ENCODE results near the gene ZBTB5. TPM values are rescaled to one million over a fixed set of nuclear protein-coding genes. Genes with fewer than 3 reads are reported as not detected.

Gene ZBTB5
- total and polyA plus RNA-seq, 4 donors = 2.4 to 9.4 (median 6.5) TPM

DNA sequence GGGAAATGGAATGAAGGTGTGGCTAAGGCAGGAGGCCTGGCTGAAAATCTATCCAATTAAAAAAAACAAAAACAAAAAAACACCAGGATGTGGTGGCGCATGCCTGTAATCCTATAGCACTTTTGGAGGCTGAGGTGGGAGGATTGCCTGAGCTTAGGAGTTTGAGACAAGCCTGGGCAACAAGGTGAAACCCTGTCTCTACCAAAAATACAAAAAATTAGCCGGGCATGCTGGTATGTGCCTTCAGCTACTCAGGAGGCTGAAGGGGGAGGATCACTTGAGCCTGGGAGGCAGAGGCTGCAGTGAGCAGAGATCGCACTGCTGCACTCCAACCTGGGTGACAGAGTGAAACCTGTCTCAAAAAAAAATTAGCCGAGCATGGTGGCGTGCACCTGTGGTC is 21.7 kb downstream of the ZBTB5 start:
- WGBS = 98% methylated on average over 5 of the region's 5 CpGs
- no peak overlapping the region for H3K4me3 ChIP-seq (ENCODE audit: low read depth in 1 of 3, low read length in 3 of 3)
- DNase-seq (ENCODE audit: low spot score) = no peak
- TF ChIP-seq SP1 (IDR thresholded peaks at IDR 0.05) = no peak
- no peak for TF ChIP-seq ZBTB33 (IDR thresholded peaks at IDR 0.05)
- no peak for TF ChIP-seq GABPA (IDR thresholded peaks at IDR 0.05 in 1 of 2, conservative IDR thresholded peaks at IDR 0.05 in 1 of 2)
- TF ChIP-seq, protein P1, sequence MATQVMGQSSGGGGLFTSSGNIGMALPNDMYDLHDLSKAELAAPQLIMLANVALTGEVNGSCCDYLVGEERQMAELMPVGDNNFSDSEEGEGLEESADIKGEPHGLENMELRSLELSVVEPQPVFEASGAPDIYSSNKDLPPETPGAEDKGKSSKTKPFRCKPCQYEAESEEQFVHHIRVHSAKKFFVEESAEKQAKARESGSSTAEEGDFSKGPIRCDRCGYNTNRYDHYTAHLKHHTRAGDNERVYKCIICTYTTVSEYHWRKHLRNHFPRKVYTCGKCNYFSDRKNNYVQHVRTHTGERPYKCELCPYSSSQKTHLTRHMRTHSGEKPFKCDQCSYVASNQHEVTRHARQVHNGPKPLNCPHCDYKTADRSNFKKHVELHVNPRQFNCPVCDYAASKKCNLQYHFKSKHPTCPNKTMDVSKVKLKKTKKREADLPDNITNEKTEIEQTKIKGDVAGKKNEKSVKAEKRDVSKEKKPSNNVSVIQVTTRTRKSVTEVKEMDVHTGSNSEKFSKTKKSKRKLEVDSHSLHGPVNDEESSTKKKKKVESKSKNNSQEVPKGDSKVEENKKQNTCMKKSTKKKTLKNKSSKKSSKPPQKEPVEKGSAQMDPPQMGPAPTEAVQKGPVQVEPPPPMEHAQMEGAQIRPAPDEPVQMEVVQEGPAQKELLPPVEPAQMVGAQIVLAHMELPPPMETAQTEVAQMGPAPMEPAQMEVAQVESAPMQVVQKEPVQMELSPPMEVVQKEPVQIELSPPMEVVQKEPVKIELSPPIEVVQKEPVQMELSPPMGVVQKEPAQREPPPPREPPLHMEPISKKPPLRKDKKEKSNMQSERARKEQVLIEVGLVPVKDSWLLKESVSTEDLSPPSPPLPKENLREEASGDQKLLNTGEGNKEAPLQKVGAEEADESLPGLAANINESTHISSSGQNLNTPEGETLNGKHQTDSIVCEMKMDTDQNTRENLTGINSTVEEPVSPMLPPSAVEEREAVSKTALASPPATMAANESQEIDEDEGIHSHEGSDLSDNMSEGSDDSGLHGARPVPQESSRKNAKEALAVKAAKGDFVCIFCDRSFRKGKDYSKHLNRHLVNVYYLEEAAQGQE (IDR thresholded peaks at IDR 0.05) = no peak
- TF ChIP-seq HNF4G (IDR thresholded peaks at IDR 0.05) = no peak
- TF ChIP-seq, protein P2, sequence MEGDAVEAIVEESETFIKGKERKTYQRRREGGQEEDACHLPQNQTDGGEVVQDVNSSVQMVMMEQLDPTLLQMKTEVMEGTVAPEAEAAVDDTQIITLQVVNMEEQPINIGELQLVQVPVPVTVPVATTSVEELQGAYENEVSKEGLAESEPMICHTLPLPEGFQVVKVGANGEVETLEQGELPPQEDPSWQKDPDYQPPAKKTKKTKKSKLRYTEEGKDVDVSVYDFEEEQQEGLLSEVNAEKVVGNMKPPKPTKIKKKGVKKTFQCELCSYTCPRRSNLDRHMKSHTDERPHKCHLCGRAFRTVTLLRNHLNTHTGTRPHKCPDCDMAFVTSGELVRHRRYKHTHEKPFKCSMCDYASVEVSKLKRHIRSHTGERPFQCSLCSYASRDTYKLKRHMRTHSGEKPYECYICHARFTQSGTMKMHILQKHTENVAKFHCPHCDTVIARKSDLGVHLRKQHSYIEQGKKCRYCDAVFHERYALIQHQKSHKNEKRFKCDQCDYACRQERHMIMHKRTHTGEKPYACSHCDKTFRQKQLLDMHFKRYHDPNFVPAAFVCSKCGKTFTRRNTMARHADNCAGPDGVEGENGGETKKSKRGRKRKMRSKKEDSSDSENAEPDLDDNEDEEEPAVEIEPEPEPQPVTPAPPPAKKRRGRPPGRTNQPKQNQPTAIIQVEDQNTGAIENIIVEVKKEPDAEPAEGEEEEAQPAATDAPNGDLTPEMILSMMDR (IDR thresholded peaks at IDR 0.05; ENCODE audit: low read depth, low read length, missing input control) = no peak
- TF ChIP-seq RXRA (IDR thresholded peaks at IDR 0.05) = no peak
- no peak for TF ChIP-seq FOXA2 (IDR thresholded peaks at IDR 0.05)
- no peak for TF ChIP-seq TAF1 (conservative IDR thresholded peaks at IDR 0.05)
- no peak overlapping the region for H3K9ac ChIP-seq (ENCODE audit: low read depth in 1 of 2, low read length in 2 of 2)
- no peaks in the 10 kb centered on the region for H3K9me3 ChIP-seq (ENCODE audit: control insufficient read depth in 4 of 4, low read length in 3 of 4)
- H3K27me3 ChIP-seq (ENCODE audit: control insufficient read depth in 4 of 4, insufficient read depth in 4 of 4, low read length in 3 of 4) = no peaks in the 10 kb centered on the region
- H3K36me3 ChIP-seq (ENCODE audit: control insufficient read depth in 4 of 4, insufficient read depth in 3 of 4, low read depth in 1 of 4, low read length in 3 of 4) = peaks cover 3 to 28% (median 22%) of the 10 kb centered on the region in 4 donors
- H3K27ac ChIP-seq (ENCODE audit: low read depth in 1 of 2, low read length in 2 of 2) = no peak overlapping the region
- peaks cover 7 to 43% (median 31%) of the 10 kb centered on the region in 4 donors for H3K4me1 ChIP-seq (ENCODE audit: control insufficient read depth in 4 of 4, insufficient read depth in 4 of 4, low read length in 3 of 4)

DNA sequence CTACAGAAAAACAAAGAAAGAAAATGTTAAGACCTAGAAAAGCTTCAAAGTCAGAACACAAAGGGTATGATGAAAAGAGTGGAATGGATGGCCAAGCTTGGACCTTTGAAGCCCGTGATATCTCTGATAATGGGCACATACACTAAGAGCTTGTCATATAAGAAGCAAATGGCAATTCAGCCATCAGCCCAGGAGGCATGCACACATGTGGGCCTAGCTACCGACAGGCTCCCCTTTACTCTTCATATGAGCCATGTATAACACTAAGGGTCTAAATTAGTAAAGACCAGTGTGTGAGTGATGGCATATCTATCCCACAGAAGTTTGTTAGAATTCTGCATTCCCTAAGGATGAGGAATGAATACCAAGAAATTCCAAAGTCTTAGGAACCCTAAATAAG is 22.7 kb downstream of the ZBTB5 start:
- Histone ChIP-seq H3K27ac (ENCODE audit: low read depth in 1 of 2, low read length in 2 of 2) (no peak overlapping the region), H3K4me1 (ENCODE audit: control insufficient read depth in 4 of 4, insufficient read depth in 4 of 4, low read length in 3 of 4) (peaks cover 9 to 53% (median 40%) of the 10 kb centered on the region in 4 donors), H3K4me3 (ENCODE audit: low read depth in 1 of 3, low read length in 3 of 3) (no peak overlapping the region), H3K9ac (ENCODE audit: low read depth in 1 of 2, low read length in 2 of 2) (no peak overlapping the region), H3K9me3 (ENCODE audit: control insufficient read depth in 4 of 4, low read length in 3 of 4) (no peaks in the 10 kb centered on the region), H3K27me3 (ENCODE audit: control insufficient read depth in 4 of 4, insufficient read depth in 4 of 4, low read length in 3 of 4) (no peaks in the 10 kb centered on the region), H3K36me3 (ENCODE audit: control insufficient read depth in 4 of 4, insufficient read depth in 3 of 4, low read depth in 1 of 4, low read length in 3 of 4) (peaks cover 5 to 38% (median 30%) of the 10 kb centered on the region in 4 donors)
- DNase-seq (ENCODE audit: low spot score) = no peak
- 86% methylated on average over 2 of the region's 2 CpGs for WGBS
- TF ChIP-seq HNF4G (IDR thresholded peaks at IDR 0.05) = no peak
- no peak for TF ChIP-seq YY1 (IDR thresholded peaks at IDR 0.05)
- TF ChIP-seq FOXA1 (IDR thresholded peaks at IDR 0.05) = no peak
- no peak for TF ChIP-seq HNF4A (conservative IDR thresholded peaks at IDR 0.05)
- no peak for TF ChIP-seq GABPA (IDR thresholded peaks at IDR 0.05 in 1 of 2, conservative IDR thresholded peaks at IDR 0.05 in 1 of 2)
- TF ChIP-seq, protein P3, sequence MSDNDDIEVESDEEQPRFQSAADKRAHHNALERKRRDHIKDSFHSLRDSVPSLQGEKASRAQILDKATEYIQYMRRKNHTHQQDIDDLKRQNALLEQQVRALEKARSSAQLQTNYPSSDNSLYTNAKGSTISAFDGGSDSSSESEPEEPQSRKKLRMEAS (IDR thresholded peaks at IDR 0.05) = no peak
- TF ChIP-seq NR2F2 (IDR thresholded peaks at IDR 0.05) = no peak
- TF ChIP-seq FOXA2 (IDR thresholded peaks at IDR 0.05) = no peak
- TF ChIP-seq, protein P4, sequence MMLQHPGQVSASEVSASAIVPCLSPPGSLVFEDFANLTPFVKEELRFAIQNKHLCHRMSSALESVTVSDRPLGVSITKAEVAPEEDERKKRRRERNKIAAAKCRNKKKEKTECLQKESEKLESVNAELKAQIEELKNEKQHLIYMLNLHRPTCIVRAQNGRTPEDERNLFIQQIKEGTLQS (IDR thresholded peaks at IDR 0.05) = no peak
- TF ChIP-seq TAF1 (conservative IDR thresholded peaks at IDR 0.05) = no peak
- no peak for TF ChIP-seq SP1 (IDR thresholded peaks at IDR 0.05)
- TF ChIP-seq, protein P1 (IDR thresholded peaks at IDR 0.05) = no peak
- TF ChIP-seq RXRA (IDR thresholded peaks at IDR 0.05) = no peak
- no peak for TF ChIP-seq ZBTB33 (IDR thresholded peaks at IDR 0.05)
- no peak for TF ChIP-seq RAD21 (IDR thresholded peaks at IDR 0.05)
- no peak for TF ChIP-seq JUND (IDR thresholded peaks at IDR 0.05)

All from liver (tissue), 9 donors.